ENCODE data around the gene WRAP73.

The WRAP73 gene

GRCh38 chr1:3639397-3639911 lies 10.4 kb downstream of the WRAP73 start:
- Histone ChIP-seq H3K4me1 (no peaks in the 10 kb centered on the region), H3K27me3 (no peaks in the 10 kb centered on the region), H3K9me3 (no peaks in the 10 kb centered on the region), H3K36me3 (no peaks in the 10 kb centered on the region; the same call in 1 of the 2 replicates), H3K4me3 (ENCODE audit: low read depth, low read length) (no peak overlapping the region)
- no peak for DNase-seq
- TF ChIP-seq CTCF (IDR thresholded peaks at IDR 0.05; ENCODE audit: low read depth, low read length), result no peak

GRCh38 chr1:3638676-3639075 lies 11.2 kb downstream of the WRAP73 start:
- H3K36me3 ChIP-seq, result no peaks in the 10 kb centered on the region; the same call in 1 of the 2 replicates
- DNase-seq, result no peak
- H3K27me3 ChIP-seq, result no peaks in the 10 kb centered on the region

GRCh38 chr1:3638027-3638426 lies 11.9 kb downstream of the WRAP73 start:
- Histone ChIP-seq H3K27me3 (no peaks in the 10 kb centered on the region), H3K4me1 (no peaks in the 10 kb centered on the region), H3K9me3 (no peaks in the 10 kb centered on the region), H3K36me3 (no peaks in the 10 kb centered on the region; the same call in 1 of the 2 replicates), H3K4me3 (ENCODE audit: low read depth, low read length) (no peak overlapping the region)
- no peak for TF ChIP-seq CTCF (IDR thresholded peaks at IDR 0.05; ENCODE audit: low read depth, low read length)
- DNase-seq, result no peak

More at GRCh38 chr1:3638676-3639075, 11.2 kb downstream of the WRAP73 start:
- TF ChIP-seq CTCF (IDR thresholded peaks at IDR 0.05; ENCODE audit: low read depth, low read length), result no peak
- Histone ChIP-seq H3K4me1 (no peaks in the 10 kb centered on the region), H3K9me3 (no peaks in the 10 kb centered on the region), H3K4me3 (ENCODE audit: low read depth, low read length) (no peak overlapping the region)

- no peak overlapping the region for H3K4me3 ChIP-seq (ENCODE audit: low read depth, low read length)
- no peaks in the 10 kb centered on the region for H3K27me3 ChIP-seq
- no peaks in the 10 kb centered on the region; the same call in 1 of the 2 replicates for H3K36me3 ChIP-seq
- DNase-seq, result no peak
- H3K4me1 ChIP-seq, result no peaks in the 10 kb centered on the region
- no peaks in the 10 kb centered on the region for H3K9me3 ChIP-seq
- no peak for TF ChIP-seq CTCF (IDR thresholded peaks at IDR 0.05; ENCODE audit: low read depth, low read length)
Measured at GRCh38 chr1:3636531-3636930, 13.4 kb downstream of the WRAP73 start.

- Histone ChIP-seq H3K36me3 (no peaks in the 10 kb centered on the region; the same call in 1 of the 2 replicates), H3K27me3 (no peaks in the 10 kb centered on the region), H3K4me3 (ENCODE audit: low read depth, low read length) (no peak overlapping the region), H3K4me1 (no peaks in the 10 kb centered on the region), H3K9me3 (no peaks in the 10 kb centered on the region)
- no peak for TF ChIP-seq CTCF (IDR thresholded peaks at IDR 0.05; ENCODE audit: low read depth, low read length)
- DNase-seq, result no peak
Measured at GRCh38 chr1:3636080-3636479, 13.8 kb downstream of the WRAP73 start.

- DNase-seq, result no peak
- H3K9me3 ChIP-seq, result no peaks in the 10 kb centered on the region
- TF ChIP-seq CTCF (IDR thresholded peaks at IDR 0.05; ENCODE audit: low read depth, low read length), result no peak
- H3K36me3 ChIP-seq, result no peaks in the 10 kb centered on the region; the same call in 1 of the 2 replicates
- no peak overlapping the region for H3K4me3 ChIP-seq (ENCODE audit: low read depth, low read length)
- no peaks in the 10 kb centered on the region for H3K27me3 ChIP-seq
- no peaks in the 10 kb centered on the region for H3K4me1 ChIP-seq
Measured at GRCh38 chr1:3634059-3634800, 15.7 kb downstream of the WRAP73 start.

Measured in BE2C (cell line).